ENCODE data around the gene DENND1C.

DNA sequence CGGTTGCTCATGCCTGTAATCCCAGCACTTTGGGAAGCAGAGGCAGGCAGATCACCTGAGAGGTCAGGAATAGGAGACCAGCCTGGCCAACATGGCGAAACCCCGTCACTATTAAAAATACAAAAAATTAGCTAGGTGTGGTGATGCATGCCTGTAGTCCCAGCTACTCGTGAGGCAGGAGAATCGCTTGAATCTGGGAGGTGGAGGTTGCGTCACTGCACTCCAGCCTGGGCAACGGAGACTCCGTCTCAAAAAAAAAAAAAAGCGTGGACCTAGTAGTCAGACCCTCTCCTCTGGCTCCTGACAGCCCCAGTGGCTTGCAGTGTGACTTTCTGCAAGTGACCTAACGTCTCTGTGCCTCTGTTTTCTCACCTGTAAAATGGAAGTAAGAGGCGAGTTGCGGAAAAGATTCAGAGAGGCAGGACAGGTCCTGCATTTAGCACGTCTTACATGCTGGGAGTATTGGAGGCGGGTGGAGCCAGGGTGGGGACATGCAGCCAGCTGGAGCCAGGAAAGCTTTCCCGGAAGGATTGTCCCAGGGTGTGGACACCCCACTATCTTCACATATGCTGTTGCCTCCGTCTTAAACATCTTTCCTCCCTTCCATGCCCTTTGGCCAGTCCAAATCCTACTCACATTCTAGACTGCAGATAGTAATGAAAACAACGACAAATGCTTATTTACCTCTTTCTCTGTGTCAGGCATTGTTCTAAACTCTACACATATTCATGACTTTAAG lies 17.6 kb upstream of the DENND1C start:
- TF ChIP-seq CTCF (conservative IDR thresholded peaks at IDR 0.05; ENCODE audit: low read depth, low read length) (no peak), EZH2phosphoT487 (IDR thresholded peaks at IDR 0.05; ENCODE audit: borderline replicate concordance, low read length) (no peak)
